T follicular helper cell (primary cell): Measurements from ENCODE around the gene OR51B4.
"Not testable (repeated sequence)": the region's sequence is repeated elsewhere in the genome, so short reads cannot be mapped to it uniquely, and the experiment has no call there.

Experiments
- DNase-seq: peaks from one replicate; pipeline ENCODE4 v3.0.0-alpha.2; 2020; ENCODE audit warnings: low read depth

Gene OR51B4

DNA sequence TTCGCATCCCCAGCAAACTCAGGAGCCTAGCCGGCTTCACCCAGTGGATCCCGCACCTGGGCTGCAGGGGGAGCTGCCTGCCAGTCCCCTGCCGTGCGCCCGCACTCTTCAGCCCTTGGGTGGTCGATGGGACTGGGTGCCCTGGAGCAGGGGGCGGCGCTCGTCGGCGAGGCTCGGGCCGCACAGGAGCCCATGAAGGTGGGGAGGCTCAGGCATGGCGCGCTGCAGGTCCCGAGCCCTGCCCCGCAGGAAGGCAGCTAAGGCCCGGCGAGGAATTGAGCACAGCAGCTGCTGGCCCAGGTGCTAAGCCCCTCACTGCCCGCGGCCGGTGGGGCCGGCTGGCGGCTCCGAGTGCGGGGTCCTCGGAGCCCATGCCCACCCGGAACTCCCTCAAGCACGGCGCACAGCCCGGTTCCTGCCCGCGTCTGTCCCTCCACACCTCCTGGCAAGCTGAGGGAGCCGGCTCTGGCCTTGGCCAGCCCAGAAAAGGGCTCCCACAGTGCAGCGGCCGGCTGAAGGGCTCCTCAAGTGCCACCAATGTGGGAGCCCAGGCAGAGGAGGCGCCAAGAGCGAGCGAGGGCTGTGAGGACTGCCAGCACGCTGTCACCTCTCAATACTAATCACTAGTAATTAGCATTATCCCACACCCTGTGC is 7.3 kb downstream of the OR51B4 start:
- not testable (repeated sequence) for DNase-seq

- no peak for DNase-seq
Measured at GRCh38 chr11:5293028-5293427, 8.7 kb downstream of the OR51B4 start.

DNA sequence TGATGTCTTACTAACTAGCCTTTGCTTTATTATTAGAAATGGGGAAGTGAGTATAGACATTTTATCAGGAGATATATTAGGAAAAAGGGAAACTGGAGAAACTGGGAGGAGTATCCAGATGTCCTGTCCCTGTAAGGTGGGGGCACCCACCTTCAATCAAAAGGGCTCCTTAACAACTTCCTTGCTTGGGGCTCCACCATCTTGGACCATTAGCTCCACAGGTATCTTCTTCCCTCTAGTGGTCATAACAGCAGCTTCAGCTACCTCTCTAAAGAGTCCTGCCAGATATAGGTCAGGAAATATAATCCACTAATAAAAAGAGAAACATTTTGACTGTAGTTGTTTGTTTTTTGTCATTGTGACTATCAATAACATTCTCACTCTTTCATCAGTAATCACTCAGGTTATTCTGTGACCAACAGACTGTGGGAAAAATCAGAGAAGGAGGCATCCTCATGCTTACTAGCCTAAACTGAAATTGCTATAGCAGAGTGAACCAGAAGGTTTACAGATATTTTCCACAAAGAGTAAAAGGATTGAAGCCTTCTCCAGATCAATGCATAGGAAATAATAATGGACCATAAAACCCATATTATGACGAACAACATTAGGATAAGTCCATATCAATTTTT is 10.4 kb downstream of the OR51B4 start:
- DNase-seq = no peak

DNA sequence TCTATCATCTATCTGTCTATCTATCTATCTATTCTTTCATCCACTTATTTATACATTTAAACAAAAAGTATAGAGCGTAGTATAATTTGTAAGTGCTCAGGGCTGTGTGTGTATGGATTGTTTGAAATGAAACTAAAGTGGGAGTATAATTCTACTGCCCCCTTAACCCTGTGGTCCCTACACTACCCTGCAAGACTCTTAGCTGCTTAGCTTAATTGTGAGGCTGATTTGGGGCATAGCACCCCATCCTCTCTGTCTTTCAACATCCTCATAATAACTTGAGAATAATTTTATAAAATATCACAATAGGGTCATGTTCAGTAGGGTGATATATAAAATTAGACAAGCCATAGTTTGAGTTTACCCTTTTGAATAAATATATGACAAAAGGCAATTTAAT is 11.6 kb downstream of the OR51B4 start:
- no peak for DNase-seq

DNA sequence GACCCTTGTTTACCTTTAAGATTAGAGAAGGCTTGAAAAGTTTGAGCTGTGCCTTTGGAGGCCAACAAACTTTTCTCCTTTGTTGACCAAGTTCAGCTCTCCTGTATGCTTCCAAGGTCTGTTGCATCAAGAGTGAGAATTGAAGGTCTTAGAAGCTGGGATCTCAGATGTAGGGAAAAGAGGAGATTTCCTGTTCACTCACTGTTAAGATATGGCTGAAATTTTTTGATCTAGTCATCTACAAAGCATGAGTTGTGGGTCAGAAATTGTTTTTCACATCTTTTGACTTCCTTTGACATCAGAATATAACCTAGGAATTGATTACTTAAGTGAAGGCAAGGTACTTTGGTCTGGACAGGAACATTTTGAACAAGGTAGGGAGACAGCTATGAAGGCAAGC is 12.1 kb downstream of the OR51B4 start:
- no peak for DNase-seq

GRCh38 chr11:5288906-5289550 is 12.7 kb downstream of the OR51B4 start:
- DNase-seq = no peak

DNA sequence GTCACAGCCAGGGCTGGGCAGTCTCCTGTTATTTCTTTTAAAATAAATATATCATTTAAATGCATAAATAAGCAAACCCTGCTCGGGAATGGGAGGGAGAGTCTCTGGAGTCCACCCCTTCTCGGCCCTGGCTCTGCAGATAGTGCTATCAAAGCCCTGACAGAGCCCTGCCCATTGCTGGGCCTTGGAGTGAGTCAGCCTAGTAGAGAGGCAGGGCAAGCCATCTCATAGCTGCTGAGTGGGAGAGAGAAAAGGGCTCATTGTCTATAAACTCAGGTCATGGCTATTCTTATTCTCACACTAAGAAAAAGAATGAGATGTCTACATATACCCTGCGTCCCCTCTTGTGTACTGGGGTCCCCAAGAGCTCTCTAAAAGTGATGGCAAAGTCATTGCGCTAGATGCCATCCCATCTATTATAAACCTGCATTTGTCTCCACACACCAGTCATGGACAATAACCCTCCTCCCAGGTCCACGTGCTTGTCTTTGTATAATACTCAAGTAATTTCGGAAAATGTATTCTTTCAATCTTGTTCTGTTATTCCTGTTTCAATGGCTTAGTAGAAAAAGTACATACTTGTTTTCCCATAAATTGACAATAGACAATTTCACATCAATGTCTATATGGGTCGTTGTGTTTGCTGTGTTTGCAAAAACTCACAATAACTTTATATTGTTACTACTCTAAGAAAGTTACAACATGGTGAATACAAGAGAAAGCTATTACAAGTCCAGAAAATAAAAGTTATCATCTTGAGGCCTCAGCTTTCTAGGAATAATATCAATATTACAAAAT is 13.4 kb downstream of the OR51B4 start:
- no peak for DNase-seq

DNA sequence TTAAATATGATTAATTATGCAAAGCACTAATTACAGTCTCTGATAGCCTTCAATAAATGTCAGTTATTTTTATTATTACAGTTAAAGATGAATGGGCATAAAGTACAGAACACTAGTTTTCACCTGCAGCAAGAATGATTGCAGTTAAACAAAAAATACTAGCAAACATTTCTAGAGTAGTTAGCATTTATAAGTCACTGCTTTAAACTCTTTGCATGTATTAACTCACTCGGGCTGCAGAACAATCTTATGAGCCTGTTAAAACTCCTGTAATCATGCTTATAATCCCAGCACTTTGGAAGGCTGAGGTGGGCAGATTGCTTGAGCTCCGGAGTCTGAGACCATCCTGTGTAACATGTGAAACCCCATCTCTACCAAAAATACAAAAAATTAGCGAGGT is 14.8 kb downstream of the OR51B4 start:
- DNase-seq = no peak

DNA sequence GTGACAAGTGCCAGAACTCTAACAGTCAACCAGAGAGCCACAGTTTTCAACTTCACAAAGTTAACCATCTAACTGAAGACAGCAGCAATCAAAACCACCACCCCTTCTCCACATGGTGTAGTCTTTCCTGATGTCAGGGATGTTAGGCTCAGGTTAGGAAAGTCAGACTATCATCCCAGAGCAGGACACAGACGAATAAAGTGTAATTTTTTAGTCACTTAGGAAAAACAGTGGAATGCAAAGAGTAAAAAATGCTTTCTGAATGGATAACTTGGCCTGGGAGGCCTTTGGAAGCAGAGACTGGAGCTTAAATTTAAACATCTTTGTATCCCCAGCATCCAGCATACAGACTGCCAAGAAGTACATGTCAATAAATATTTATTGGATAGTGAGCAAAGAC is 15.4 kb downstream of the OR51B4 start:
- DNase-seq = no peak

DNA sequence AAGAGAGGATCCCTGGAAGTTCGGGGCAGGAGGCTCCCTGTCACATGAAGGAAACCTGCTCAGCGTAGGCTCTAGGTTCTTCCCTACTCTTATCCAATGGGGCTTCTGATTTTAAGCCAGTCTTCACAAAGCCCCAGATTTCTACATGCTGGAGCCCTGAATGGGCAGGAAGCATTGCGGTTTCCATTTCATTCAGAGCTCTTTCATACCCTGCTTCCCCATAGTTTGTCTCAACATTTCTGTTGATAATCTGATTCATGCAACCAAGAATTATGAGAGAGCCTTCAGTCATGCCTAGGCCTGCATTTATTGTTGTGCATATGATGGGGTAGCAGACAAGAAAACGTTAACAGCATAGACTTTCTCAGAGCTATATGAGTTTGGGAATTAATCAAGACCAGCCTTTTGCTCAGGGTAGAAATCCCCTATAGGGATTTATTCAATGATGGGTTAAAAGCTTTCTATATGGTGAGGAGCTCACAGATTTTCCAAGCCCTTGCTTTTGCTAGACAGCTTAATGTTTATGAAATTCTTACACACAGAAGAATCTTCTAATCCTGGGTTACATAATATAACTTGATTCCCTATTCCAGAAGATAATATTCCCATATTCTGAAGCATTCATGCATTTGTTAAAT is 15.9 kb downstream of the OR51B4 start:
- no peak for DNase-seq

DNA sequence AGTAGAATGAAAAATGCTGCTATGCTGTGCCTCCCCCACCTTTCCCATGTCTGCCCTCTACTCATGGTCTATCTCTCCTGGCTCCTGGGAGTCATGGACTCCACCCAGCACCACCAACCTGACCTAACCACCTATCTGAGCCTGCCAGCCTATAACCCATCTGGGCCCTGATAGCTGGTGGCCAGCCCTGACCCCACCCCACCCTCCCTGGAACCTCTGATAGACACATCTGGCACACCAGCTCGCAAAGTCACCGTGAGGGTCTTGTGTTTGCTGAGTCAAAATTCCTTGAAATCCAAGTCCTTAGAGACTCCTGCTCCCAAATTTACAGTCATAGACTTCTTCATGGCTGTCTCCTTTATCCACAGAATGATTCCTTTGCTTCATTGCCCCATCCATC is 17.1 kb downstream of the OR51B4 start:
- no peak for DNase-seq

DNA sequence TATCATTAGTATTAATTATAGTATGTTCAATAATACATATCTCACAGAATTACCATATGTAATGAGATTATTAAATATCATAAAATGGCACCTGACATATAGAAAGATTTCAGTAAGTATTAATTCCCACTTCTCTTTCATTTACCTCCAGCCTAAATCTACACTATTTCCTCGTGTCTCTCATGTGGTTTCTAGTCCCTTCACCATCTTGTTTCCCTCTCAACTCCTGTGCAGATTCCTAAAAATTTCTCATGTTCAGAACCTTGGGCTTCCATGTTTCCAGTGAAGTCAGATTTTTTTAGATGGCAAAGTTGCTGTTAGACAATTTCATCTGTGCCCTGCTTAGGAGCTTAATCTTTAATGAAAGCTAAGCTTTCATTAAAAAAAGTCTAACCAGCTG is 17.9 kb downstream of the OR51B4 start:
- DNase-seq = no peak

GRCh38 chr11:5283086-5283485 is 18.7 kb downstream of the OR51B4 start:
- DNase-seq = no peak

DNA sequence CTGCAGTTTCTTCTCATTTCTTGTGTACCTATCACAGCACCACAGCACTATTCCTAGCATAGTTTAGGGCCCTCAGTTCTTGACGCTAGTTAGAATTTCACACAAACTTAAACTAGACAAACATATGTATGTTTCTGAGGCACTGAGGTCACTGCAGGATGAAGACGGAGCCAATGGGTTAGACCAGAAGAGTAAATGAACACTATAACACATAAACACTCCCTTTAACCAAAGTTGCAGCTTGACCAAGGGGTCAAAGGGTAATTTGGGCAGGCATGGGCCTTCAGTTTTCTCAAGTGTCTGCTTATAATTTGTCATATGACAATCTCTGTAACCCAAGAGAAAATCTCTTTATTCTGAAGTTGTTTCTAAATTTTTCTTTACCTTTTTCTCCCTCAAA is 19.1 kb downstream of the OR51B4 start:
- DNase-seq = no peak

- no peak for DNase-seq
Measured at GRCh38 chr11:5281596-5281995, 20.1 kb downstream of the OR51B4 start.

DNA sequence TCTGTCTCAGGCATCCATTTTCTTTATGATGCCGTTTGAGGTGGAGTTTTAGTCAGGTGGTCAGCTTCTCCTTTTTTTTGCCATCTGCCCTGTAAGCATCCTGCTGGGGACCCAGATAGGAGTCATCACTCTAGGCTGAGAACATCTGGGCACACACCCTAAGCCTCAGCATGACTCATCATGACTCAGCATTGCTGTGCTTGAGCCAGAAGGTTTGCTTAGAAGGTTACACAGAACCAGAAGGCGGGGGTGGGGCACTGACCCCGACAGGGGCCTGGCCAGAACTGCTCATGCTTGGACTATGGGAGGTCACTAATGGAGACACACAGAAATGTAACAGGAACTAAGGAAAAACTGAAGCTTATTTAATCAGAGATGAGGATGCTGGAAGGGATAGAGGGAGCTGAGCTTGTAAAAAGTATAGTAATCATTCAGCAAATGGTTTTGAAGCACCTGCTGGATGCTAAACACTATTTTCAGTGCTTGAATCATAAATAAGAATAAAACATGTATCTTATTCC is 21.1 kb downstream of the OR51B4 start:
- DNase-seq = no peak

- no peak for DNase-seq
Measured at GRCh38 chr11:5279471-5280090, 22.2 kb downstream of the OR51B4 start.

- no peak for DNase-seq
Measured at GRCh38 chr11:5277807-5278382, 23.9 kb downstream of the OR51B4 start.

DNA sequence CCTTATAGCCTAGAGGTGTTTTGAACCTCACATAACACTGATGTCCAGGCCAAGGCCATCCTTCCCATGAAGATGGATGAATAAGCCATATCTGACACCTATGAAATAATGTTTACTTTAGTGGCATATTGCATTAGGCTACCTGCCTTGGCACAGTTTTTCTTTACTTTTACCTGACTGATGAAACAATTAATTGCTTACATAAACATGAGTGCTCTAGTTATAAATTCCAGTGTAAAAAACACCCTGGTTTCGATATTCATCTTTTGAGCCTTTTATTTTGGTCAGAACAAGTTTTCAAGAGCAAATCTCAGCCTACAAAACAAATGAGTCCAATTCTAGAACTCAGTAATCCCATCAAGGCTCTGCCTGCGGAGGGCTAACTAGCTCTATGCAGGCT is 25.0 kb downstream of the OR51B4 start:
- no peak for DNase-seq

DNA sequence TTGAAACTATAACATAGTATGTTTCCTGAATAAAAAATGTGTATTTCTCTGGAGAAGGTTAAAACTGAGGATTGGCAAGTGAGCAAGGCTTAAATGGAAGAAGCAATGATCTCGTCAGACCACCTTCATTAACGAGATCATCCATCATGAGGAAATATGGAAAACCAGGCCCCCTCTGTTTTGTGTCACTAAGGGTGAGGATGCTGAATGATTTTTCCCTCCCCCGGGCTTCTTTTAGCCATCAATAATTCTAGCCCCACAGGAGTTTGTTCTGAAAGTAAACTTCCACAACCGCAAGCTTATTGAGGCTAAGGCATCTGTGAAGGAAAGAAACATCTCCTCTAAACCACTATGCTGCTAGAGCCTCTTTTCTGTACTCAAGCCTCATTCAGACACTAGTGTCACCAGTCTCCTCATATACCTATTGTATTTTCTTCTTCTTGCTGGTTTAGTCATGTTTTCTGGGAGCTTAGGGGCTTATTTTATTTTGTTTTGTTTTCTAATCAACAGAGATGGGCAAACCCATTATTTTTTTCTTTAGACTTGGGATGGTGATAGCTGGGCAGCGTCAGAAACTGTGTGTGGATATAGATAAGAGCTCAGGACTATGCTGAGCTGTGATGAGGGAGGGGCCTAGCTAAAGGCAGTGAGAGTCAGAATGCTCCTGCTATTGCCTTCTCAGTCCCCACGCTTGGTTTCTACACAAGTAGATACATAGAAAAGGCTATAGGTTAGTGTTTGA is 26.2 kb downstream of the OR51B4 start:
- no peak for DNase-seq
